GM18861 (cell line): ENCODE measurements around the gene UGT1A9.
"Not testable (repeated sequence)": the region's sequence is repeated elsewhere in the genome, so short reads cannot be mapped to it uniquely, and the experiment has no call there.

Experiments used
- ATAC-seq: cut with Tn5 transposase; IDR thresholded peaks from one replicate; pipeline ENCODE4 v1.9.1; 2021; ENCODE audit not compliant: unreplicated experiment

Gene UGT1A9

DNA sequence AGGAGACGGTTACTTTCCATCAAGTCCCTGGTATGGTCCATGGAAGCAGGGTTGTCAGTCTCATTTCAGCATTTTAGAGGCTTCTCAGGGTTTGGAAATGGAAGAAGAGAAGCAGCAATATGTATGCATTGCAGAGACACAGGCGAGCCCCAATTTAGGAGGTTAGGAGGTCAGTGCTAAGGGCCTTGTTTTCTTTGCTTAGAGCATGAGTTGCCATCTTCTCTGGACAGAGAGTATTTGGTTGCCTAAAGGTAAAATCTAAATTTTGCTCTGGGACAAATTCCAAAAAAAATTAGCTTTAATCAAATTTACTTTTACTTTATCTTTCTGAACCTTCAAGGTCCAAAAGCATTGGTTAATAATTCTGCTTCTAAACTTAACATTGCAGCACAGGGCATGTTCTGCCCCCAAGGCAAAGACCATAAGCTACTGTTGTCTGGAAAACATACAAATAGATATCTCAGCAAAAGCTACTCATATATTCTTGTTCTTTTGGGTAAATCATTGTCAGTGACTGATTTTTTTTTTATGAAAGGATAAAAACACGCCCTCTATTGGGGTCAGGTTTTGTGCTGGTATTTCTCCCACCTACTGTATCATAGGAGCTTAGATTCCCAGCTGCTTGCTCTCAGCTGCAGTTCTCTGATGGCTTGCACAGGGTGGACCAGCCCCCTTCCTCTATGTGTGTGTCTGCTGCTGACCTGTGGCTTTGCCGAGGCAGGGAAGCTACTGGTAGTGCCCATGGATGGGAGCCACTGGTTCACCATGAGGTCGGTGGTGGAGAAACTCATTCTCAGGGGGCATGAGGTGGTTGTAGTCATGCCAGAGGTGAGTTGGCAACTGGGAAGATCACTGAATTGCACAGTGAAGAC is at the start of gene UGT1A9:
Gene UGT1A9, plus strand, starts transcription at position 609 of the 872 bp plus-strand sequence. Its CDS starts 37 bp downstream, at position 646.
- ATAC-seq: no peak

- no peak for ATAC-seq
These were observed 44.2 kb upstream of the UGT1A9 start for GRCh38 chr2:233627331-233628025.

- ATAC-seq: not testable (repeated sequence)
These were observed 35.4 kb upstream of the UGT1A9 start, which contains the start of gene UGT1A10 for GRCh38 chr2:233636306-233636705. TSS of gene UGT1A10 (plus strand) at chr2:233636448. CDS start at chr2:233636523, 75 bp downstream.

- ATAC-seq: no peak
These were observed 32.9 kb upstream of the UGT1A9 start for GRCh38 chr2:233638836-233639235.

GRCh38 chr2:233639860-233640259 is 31.8 kb upstream of the UGT1A9 start:
- ATAC-seq: no peak

DNA sequence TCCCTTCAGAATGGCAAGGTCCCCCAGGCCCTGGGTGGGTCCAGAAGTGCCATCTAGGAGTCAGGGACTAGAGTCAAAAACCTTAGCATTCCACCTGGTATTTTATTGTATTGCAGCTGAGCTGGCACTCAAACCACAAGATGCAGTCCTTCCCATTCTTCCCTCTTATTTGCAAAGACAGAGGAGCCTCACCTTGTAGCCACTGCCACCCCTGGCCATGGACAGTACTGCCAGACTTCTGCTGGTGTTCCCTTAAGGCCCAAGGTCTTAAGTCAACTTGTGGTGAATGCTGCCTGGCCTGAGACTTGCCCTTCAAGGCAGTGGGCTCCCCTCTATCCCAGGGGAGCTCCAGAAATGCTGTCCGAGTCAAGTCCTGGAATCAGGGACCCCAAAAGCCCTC is 28.6 kb upstream of the UGT1A9 start:
- no peak for ATAC-seq

DNA sequence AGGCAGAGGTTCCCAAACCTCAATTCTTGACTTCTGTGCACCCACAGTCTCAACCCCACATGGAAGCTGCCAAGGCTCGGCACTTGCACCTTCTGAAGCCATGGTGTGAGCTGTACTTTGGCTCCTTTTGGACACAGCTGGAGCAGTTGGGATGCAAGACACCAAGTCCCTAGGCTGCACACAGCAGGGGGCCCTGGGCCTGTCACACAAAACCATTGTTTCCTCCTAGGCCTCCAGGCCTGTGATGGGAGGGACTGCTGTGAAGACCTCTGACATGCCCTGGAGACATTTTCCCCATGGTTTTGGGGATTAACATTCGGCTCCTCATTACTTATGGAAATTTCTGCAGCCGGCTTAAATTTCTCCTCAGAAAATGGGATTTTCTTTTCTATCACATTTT is 25.7 kb upstream of the UGT1A9 start:
- ATAC-seq: not testable (repeated sequence)

DNA sequence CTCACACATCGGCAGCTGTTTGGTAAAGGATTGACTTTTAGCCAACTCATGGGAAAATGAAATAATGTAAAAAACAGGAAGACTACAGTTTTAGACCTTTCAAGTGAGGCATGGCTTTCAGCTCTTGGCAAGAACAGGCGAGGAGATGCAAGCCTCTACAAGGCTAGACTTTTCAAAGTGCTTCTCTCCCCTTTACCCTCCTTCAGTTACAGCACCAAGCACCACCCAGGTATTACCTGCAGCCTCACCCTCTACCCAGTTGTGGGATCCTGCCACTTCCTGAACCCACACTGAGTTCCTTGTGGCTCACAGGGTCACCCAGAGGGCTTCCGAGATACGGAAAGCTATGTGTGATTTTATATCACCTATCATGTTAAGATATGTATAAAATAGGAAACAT is 20.7 kb upstream of the UGT1A9 start:
- ATAC-seq: no peak

- ATAC-seq: no peak
These were observed 20.3 kb upstream of the UGT1A9 start for GRCh38 chr2:233651430-233651829.

DNA sequence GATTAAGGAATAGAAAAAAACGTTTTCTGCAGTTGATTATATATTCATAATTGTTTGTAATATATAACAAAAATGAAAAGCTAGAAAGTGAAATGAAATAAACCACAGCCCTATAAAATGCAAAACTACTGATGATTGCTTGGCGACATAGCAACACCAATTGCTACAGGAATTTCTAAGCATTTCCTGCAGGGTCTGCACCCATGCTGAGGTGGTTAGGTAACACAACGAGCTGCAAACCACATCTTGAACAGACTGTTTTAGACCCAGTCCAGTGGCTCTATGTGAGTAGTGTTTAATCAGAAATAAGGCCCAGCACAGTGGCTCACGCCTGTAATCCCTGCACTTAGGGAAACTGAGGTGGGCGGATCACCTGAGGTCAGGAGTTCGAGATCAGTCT is 17.2 kb upstream of the UGT1A9 start:
- no peak for ATAC-seq

GRCh38 chr2:233655043-233655442 is 16.7 kb upstream of the UGT1A9 start:
- no peak for ATAC-seq

DNA sequence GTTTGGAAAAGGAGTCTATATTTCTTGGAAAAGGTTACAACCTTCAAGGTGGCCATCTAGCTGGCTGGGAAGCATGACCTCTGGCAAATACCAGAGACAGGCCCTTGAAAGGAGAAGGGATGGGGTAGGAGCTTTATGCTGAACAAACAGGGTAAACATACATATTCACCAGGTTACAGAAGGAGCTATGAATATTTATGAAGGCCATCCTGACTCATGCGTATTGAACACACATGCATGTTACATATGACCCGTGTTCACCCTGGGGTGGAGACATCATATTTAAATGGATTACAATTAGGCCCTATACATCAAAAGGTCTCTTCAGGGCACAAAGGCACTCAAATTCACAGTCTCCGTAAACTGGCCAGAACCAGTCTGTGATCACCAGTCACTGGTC is 15.8 kb upstream of the UGT1A9 start:
- ATAC-seq: not testable (repeated sequence)

GRCh38 chr2:233656443-233656842 is 15.3 kb upstream of the UGT1A9 start:
- no peak for ATAC-seq

DNA sequence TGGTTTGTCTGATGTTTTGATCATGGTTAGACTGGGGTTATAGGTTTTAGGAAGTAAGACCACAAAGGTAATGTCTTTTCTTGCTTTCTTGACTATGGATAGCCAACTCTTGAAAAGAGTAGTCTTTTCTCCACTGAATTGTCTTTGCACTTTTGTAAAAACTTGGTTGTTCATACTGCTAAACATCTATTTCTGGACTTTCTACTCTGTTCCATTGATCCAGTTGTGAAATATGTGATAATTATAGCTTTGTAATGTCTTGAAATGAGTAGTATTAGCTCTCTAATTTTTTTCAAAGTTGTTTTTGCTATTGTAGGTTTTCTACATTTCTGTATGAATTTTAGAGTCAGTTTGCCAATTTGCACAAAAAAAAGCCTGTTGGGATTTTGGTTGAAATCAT is 13.1 kb upstream of the UGT1A9 start:
- no peak for ATAC-seq

DNA sequence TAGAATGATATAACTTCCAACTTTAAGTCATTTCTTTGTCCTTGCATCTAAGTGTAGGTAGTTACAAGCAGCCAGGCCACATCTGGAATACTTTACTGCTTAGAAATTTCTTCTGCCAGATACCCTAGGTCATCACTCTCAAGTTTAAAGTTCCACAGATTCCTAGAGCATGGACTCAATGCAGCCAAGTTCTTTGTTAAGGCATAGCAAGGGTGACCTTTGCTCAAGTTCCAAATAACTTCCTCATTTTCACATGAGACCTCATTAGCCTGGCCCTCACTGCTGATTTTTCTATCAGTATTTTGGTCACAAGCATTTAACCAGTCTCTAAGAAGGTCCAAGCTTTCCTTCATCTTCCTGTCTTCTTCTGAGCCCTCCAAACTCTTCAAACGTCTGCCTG is 7.8 kb upstream of the UGT1A9 start:
- no peak for ATAC-seq

DNA sequence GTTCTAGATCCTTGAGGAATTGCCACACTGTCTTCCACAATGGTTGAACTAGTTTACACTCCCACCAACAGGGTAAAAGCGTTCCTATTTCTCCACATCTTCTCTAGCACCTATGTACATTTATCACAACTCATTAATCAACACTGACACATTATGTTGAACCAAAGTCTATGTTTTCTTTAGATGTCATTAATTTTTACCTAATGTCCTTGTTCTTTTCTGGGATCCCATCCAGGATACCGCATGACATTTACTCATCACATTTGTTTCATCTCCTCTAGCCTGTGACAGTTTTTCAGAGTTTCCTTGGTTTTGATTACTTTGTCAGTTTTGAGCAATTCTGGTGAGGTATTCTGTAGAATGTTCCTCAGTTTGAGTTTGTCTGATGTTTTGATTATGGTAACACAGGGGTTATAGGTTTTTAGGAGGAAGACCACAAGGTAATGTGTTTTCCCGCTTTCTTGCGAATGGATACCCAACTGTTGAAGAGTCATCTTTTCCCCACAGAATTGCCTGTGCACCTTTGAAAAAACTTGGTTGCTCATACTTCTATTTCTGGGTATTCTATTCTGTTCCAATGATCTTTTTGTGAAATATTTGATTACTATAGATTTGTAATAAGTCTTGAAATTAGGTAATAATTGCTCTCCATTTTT is 3.0 kb upstream of the UGT1A9 start:
- no peak for ATAC-seq

- ATAC-seq: no peak
These were observed 1.2 kb downstream of the UGT1A9 start for GRCh38 chr2:233672886-233673285.

DNA sequence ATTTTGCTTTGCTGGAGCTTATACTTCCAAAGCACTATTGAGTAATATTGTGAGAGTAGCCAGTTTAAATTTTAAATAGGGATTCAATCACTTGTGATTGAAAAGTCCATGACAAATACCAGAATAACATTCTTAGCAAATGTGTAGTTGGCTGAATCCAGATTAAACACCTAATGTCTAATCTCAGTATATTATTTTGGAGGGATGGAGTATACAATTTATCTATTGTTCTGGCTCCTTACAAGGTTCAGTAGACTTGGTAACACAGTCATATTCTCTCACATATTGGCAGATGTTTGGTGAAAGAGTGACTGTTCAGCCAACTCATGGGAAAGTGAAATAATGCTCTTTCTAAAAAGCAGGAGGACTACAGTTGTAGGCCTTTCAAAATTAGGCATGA is 2.2 kb downstream of the UGT1A9 start:
- ATAC-seq: no peak

GRCh38 chr2:233674314-233674713 is 2.6 kb downstream of the UGT1A9 start:
- no peak for ATAC-seq

DNA sequence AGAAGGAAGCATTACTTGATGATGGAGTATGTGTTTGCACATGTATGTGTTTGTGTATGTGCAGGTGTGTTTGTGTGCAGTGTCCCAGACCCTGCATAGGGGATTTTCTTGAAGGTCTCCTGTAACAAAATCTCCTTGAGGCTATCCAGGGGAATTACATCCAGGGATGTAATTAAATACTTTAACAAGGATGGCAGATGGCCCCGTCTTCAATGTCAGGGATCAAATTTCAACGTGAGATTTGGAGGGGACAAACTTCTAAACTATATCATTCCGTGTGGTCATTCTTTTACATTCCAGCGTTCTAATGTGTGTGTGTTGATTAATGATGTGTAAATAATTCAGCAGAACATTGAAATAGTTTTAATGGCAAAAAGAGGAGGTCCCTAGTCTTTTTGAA is 3.3 kb downstream of the UGT1A9 start:
- ATAC-seq: no peak

DNA sequence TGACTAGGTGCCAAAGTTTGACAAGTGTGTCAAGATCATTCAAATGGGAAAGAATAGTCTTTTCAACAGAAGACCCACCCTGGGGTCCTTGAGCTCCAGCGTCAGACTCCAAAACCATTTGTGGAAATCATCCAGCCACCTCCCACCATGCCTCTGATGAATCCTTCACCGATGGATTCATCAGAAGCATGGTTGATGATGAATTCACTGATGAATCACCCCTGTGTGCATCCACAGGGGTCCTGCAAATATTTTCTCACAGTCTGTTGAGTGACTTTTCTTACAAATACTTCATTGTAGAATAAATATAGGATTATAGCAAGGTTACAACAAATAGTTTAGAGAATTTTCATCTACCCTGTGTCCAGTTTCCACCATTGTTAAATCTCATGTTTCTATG is 4.3 kb downstream of the UGT1A9 start:
- no peak for ATAC-seq

DNA sequence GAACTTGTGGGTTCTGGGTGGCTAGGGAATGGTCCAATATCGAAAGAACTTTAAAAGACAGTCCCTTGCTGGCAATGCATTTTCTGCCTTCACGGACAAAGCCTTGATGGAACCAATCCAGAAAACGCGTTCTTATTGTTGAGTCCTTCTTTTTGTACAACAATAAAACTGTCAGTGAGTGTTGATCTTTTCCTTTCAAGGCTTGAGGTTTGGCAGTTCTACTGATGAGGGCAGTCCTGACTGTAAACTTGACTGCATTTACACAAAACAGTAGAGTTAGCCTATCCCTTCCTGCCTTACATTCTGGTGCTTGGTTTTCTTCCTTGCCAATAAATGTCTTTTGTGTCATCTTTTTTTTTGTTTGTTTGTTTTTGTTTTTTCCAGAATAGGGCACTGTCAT is 7.5 kb downstream of the UGT1A9 start:
- no peak for ATAC-seq
